Activated CD8-positive, alpha-beta memory T cell treated with anti-CD3 and anti-CD28 coated beads, Interleukin-2, amount 50 U/mL, for 1 hour (primary cell): ENCODE measurements around the gene MAMDC4.

Experiments used
- DNase-seq: peaks from one replicate; pipeline ENCODE4 v3.0.0-alpha.2; 2020; ENCODE audit errors: extremely low read depth

MAMDC4 gene

DNA sequence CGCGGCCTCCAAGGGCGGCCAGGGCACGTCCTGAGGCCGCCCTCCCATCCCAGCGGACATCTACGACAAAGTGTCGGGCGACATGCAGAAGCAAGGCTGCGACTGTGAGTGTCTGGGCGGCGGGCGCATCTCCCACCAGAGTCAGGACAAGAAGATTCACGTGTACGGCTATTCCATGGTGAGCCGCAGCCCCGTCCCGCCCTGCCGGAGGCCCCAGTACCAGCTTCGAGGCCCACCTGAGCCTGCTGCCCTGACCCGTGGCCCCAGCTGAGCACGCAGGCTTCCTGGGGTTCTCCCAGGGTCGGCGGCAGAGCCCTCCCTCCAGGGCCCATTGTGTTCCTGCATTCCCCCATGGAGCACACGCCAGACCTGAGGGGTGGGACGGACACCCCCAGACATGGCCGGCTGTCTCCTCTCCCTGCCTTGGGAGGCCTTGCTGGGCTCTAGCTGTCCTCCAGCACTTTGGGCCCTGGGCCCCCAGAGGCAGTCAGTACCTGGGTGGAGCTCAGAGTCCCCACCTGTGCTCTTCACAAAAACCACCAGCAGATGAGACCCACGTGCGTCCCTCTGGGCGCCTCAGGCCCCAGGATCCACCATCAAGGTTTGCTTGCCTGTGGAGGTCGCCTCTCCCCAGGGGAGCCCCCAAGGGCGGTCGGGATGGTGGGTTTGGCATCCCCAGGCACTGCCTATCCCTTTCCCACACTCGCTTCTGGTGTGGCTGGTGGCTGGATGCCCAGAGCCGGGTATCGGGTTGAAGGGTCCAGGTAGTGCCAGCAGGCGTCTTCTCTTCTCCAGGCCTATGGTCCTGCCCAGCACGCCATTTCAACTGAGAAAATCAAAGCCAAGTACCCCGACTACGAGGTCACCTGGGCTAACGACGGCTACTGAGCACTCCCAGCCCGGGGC lies 1.9 kb upstream of the MAMDC4 start:
- DNase-seq, result no peak

GRCh38 chr9:136850866-136851775 lies 1.0 kb upstream of the MAMDC4 start:
- DNase-seq, result no peak

GRCh38 chr9:136852664-136853595 lies 784 bp downstream of the MAMDC4 start:
- no peak for DNase-seq

- no peak for DNase-seq
Measured at GRCh38 chr9:136853596-136854112, 1.5 kb downstream of the MAMDC4 start.

- DNase-seq, result no peak
Measured at GRCh38 chr9:136854113-136854841, 2.1 kb downstream of the MAMDC4 start.

GRCh38 chr9:136854842-136855460 lies 2.8 kb downstream of the MAMDC4 start:
- DNase-seq, result no peak

DNA sequence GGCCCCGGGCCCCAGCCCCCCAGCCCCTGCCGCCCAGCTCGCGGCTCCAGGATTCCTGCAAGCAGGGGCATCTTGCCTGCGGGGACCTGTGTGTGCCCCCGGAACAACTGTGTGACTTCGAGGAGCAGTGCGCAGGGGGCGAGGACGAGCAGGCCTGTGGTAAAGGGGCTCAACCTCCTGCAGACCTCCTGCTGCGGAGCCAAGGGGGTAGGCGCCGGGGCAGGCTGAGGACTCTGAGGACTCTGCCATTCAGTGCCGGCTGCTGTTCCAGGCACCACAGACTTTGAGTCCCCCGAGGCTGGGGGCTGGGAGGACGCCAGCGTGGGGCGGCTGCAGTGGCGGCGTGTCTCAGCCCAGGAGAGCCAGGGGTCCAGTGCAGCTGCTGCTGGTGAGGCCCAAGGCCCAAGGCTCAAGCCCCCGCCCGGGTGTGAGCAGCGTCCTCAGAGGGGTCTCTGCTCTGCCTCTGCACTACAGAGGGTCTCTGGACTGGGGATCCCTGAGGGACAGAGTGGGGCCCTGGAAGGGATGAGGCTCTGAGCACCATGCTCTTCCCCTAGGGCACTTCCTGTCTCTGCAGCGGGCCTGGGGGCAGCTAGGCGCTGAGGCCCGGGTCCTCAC lies 3.4 kb downstream of the MAMDC4 start:
- DNase-seq, result no peak

DNA sequence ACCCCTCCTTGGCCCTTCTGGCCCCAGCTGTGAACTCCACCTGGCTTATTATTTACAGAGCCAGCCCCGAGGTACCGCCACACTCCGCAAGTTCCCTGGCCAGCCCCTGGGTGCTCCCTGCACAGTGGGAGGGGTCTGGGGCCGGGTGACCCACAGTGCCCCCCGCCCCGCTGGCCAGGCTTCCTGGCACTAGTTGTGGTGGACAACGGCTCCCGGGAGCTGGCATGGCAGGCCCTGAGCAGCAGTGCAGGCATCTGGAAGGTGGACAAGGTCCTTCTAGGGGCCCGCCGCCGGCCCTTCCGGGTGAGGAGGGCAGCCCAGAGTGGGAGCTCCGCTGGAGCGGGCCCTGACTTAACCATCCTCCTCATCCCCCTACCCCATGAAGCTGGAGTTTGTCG lies 3.9 kb downstream of the MAMDC4 start:
- no peak for DNase-seq

DNA sequence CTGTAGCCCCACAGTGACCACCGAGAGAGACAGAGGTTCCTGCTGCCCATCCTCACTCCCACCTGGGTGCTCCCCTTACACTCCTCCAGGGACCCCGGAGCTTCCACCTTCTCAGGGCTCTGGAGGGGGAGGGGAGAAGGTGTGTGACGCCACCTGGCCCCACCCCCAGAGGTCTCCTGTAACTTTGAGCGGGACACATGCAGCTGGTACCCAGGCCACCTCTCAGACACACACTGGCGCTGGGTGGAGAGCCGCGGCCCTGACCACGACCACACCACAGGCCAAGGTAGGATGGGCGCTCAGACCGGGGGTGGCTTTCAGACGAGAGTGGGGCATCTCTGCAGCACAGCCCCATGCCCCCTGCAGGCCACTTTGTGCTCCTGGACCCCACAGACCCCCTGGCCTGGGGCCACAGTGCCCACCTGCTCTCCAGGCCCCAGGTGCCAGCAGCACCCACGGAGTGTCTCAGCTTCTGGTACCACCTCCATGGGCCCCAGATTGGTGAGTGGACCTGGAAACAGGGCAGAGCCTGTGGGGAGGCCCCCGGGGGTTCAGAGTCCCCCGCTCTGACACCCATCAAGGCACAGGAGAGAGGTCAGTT lies 4.5 kb downstream of the MAMDC4 start:
- no peak for DNase-seq

- DNase-seq, result no peak
Measured at GRCh38 chr9:136857166-136857565, 5.0 kb downstream of the MAMDC4 start.

DNA sequence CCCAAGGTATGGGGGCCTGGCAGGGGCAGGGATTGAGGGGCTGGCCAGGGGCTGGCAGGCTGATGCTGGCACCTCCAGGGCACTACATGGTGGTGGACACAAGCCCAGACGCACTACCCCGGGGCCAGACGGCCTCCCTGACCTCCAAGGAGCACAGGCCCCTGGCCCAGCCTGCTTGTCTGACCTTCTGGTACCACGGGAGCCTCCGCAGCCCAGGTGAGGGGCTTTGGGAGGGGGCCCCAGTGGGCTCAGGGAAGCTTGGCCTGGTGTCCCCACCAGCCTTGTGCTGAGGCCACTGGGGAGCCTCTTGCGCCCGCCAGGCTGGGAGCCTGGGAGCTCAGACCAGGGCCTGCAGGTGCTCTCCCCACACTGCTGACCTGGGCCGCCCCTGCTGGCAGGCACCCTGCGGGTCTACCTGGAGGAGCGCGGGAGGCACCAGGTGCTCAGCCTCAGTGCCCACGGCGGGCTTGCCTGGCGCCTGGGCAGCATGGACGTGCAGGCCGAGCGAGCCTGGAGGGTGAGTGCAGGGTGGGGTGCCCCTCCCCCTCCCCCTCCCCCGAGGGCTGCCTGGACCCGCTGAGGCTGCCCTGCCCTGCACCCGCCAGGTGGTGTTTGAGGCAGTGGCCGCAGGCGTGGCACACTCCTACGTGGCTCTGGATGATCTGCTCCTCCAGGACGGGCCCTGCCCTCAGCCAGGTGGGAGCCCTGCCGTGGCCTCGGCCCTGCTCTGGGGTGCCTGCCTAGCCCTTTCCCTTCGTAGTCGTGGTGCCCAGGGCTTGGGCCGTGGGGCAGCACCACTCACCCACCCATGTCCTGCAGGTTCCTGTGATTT lies 5.7 kb downstream of the MAMDC4 start:
- DNase-seq, result no peak

DNA sequence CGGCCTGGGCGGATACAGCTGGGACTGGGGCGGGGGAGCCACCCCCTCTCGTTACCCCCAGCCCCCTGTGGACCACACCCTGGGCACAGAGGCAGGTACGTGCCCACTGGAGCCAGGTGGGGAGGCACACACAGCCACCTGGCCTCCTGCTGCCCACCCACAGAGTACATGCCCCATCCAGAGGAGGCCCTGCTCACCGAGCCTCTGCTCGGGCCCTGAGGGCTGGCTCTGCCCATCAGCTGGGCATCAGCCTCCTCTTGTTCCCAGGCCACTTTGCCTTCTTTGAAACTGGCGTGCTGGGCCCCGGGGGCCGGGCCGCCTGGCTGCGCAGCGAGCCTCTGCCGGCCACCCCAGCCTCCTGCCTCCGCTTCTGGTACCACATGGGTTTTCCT lies 6.3 kb downstream of the MAMDC4 start:
- DNase-seq, result no peak

- no peak for DNase-seq
Measured at GRCh38 chr9:136858844-136859757, 7.0 kb downstream of the MAMDC4 start.

DNA sequence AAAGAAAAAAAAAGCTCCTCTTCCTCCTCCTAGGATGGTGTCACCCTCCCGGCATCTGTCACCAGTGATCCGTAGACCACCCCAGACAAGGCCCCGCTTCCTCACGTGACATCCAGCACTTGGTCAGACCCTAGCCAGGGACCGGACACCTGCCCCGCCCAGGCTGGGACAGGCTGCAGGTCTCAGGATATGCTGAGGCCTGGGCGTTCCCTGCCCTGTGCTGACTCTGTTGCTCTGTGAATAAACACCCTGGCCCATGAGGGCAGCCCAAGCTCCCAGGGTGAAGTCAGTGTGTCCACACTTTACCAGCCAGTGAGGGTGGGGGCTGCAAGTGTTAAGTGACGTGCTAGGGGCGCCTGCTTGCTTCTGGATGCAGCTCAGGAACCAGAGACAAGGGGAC lies 8.4 kb downstream of the MAMDC4 start:
- DNase-seq, result no peak

DNA sequence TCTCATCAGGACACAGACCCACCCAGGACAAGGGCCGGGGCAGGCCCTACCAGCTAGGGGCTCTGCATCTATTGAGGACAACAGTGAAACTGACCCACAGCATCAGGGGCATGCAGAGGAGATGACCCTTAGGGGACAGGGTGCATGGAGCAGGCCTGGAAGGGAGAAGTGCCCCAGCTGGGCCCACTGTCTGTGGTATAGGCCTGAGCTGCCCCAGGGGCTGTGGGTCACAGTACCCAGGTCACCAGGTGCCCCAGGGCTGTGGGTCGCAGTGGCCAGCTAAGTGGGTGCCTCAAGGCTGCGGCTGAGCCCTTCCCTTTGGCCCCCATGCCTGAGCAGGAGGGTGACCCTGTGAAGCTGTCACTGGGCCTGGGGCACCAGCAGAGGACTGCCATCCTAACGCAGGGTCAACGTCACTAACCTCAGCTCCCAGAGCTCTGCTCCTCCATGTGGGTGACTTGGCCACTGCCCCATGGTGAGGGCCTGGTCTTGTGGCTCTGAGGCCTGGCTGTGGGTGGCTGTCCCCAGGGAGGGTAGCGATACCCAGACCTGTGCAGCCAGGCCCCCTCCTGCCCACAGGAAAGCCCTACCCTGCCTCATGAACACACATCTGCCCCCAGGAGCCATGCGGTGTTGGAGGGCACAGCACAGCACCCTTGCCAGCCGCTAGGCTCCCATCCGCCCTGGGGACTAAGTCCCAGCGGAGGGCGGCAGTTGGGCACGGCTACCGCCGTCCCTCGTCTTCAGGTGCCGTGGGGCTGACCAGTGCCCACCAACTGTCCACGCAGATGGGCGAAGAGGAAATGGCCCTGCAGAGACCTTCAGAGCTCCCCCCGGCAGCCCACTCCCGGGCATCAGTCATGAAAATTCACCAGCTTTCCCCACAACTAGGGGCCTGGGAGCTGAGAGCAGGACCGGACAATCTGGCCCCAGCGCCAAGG lies 9.1 kb downstream of the MAMDC4 start:
- no peak for DNase-seq

- DNase-seq, result no peak
Measured at GRCh38 chr9:136861874-136862457, 9.8 kb downstream of the MAMDC4 start.
